GM23338 (cell line): ENCODE data around the gene PAQR9. TPM values are rescaled to one million over a fixed set of nuclear protein-coding genes. Genes with fewer than 3 reads are reported as not detected.

Source experiments
- ATAC-seq: fragments of 200-7000 bp; cut with Tn5 transposase; 3 replicates; pipeline ENCODE4 v1.9.1; 2020
- DNase-seq: peaks from one replicate; pipeline ENCODE4 v3.0.0-alpha.2; 2015; ENCODE audit warnings: low spot score
- H2AFZ ChIP-seq: fragments of 200-600 bp; sonication (generic); 2 replicates; pipeline ENCODE4 v1.8.0; 2016; ENCODE audit warnings: antibody characterized with exemption, mild to moderate bottlenecking, moderate library complexity
- H3F3A ChIP-seq: fragments of 200-600 bp; sonication (generic); replicated peaks from 2 replicates; pipeline ENCODE4 v1.8.0; 2017; ENCODE audit warnings: antibody characterized with exemption, mixed run types, low read depth
- H3K27ac ChIP-seq: fragments of 200-600 bp; sonication (generic); 2 replicates; pipeline ENCODE4 v1.6.1; 2016; ENCODE audit warnings: low read depth
- H3K27me3 ChIP-seq: fragments of 200-600 bp; sonication (generic); 2 replicates; pipeline ENCODE4 v1.8.0; 2016; ENCODE audit warnings: mild to moderate bottlenecking, mixed run types, moderate library complexity; ENCODE audit not compliant: insufficient read depth
- H3K36me3 ChIP-seq: fragments of 200-600 bp; sonication (generic); 2 replicates; pipeline ENCODE4 v1.8.0; 2016; ENCODE audit warnings: mild to moderate bottlenecking; ENCODE audit not compliant: insufficient read depth
- H3K4me1 ChIP-seq: fragments of 200-600 bp; sonication (generic); 2 replicates; pipeline ENCODE4 v1.8.0; 2016; ENCODE audit warnings: mild to moderate bottlenecking, moderate library complexity; ENCODE audit not compliant: insufficient read depth
- H3K4me2 ChIP-seq: fragments of 200-600 bp; sonication (generic); 2 replicates; pipeline ENCODE4 v1.7.1; 2017; ENCODE audit warnings: mixed run types
- H3K4me3 ChIP-seq: fragments of 200-600 bp; sonication (generic); 2 replicates; pipeline ENCODE4 v1.6.1; 2016; ENCODE audit warnings: mixed run types
- H3K79me2 ChIP-seq: fragments of 200-600 bp; sonication (generic); replicated peaks from 2 replicates; pipeline ENCODE4 v1.8.0; 2017; ENCODE audit warnings: mild to moderate bottlenecking; ENCODE audit not compliant: insufficient read depth
- H3K9me2 ChIP-seq: fragments of 200-600 bp; sonication (generic); 2 replicates; pipeline ENCODE4 v1.8.0; 2017; ENCODE audit not compliant: insufficient read depth
- H4K20me1 ChIP-seq: fragments of 200-600 bp; sonication (generic); replicated peaks from 2 replicates; pipeline ENCODE4 v1.8.0; 2017; ENCODE audit warnings: mild to moderate bottlenecking; ENCODE audit not compliant: insufficient read depth
- H3K27ac Mint-ChIP-seq: 2 replicates; pipeline ENCODE4 v1.8.0; 2020; ENCODE audit warnings: inconsistent platforms, mild to moderate bottlenecking, moderate library complexity, mixed read lengths
- H3K27me3 Mint-ChIP-seq: 3 replicates; pipeline ENCODE4 v1.8.0; 2022; ENCODE audit warnings: low read depth, mild to moderate bottlenecking, moderate library complexity, mixed read lengths, inconsistent platforms; ENCODE audit not compliant: insufficient read depth, poor library complexity
- H3K36me3 Mint-ChIP-seq: 3 replicates; pipeline ENCODE4 v1.8.0; 2021; ENCODE audit warnings: low read depth, mild to moderate bottlenecking, inconsistent platforms, moderate library complexity, mixed read lengths
- H3K4me1 Mint-ChIP-seq: 3 replicates; pipeline ENCODE4 v1.8.0; 2020; ENCODE audit warnings: mild to moderate bottlenecking, inconsistent platforms, mixed read lengths
- H3K4me3 Mint-ChIP-seq: 3 replicates; pipeline ENCODE4 v1.8.0; 2021; ENCODE audit warnings: moderate library complexity, mild to moderate bottlenecking, inconsistent platforms, mixed read lengths
- H3K9me3 Mint-ChIP-seq: 3 replicates; pipeline ENCODE4 v1.8.0; 2020; ENCODE audit warnings: moderate library complexity, mild to moderate bottlenecking, inconsistent platforms, mixed read lengths
- CREB1 ChIP-seq: fragments of 250-450 bp; sonication (Bioruptor Pico); IDR thresholded peaks from 2 replicates; pipeline ENCODE4 v1.5.0; 2020; ENCODE audit warnings: low read depth, mild to moderate bottlenecking, moderate library complexity
- CTCF ChIP-seq, 2 experiments: fragments of 200-600 bp in 1 of 2; sonication (generic) in 1 of 2; conservative IDR thresholded peaks; 2 replicates each; pipeline versions ENCODE4 v1.5.1 to v1.6.1; 2016 to 2017; ENCODE audit warnings: antibody characterized with exemption in 2 of 2, low read depth in 2 of 2, mild to moderate bottlenecking in 2 of 2, moderate library complexity in 1 of 2
- ETS1 ChIP-seq: IDR thresholded peaks from 2 replicates; pipeline ENCODE4 v1.6.1; 2016; ENCODE audit warnings: antibody characterized with exemption
- EZH2 ChIP-seq: fragments of 200-600 bp; sonication (generic); IDR thresholded peaks from one replicate; pipeline ENCODE4 v1.8.0; 2017; ENCODE audit warnings: antibody characterized with exemption, mild to moderate bottlenecking, low read depth; ENCODE audit not compliant: unreplicated experiment
- EZH2phosphoT487 ChIP-seq: fragments of 200-600 bp; sonication (generic); IDR thresholded peaks from one replicate; pipeline ENCODE4 v1.8.1; 2018; ENCODE audit warnings: antibody characterized with exemption; ENCODE audit not compliant: unreplicated experiment
- JUNB ChIP-seq: IDR thresholded peaks from one replicate; pipeline ENCODE4 v1.6.1; 2016; ENCODE audit warnings: antibody characterized with exemption; ENCODE audit not compliant: unreplicated experiment
- NANOG ChIP-seq: IDR thresholded peaks from 2 replicates; pipeline ENCODE4 v1.6.1; 2016; ENCODE audit warnings: antibody characterized with exemption, borderline replicate concordance
- POLR2AphosphoS5 ChIP-seq: IDR thresholded peaks from 2 replicates; pipeline ENCODE4 v1.6.1; 2016; ENCODE audit warnings: antibody characterized with exemption, low read depth
- REST ChIP-seq: IDR thresholded peaks from one replicate; pipeline ENCODE4 v1.6.1; 2018; ENCODE audit warnings: antibody characterized with exemption; ENCODE audit not compliant: unreplicated experiment
- STAT1 ChIP-seq: IDR thresholded peaks from one replicate; pipeline ENCODE4 v1.6.1; 2016; ENCODE audit warnings: antibody characterized with exemption; ENCODE audit not compliant: unreplicated experiment
- ZNF114 ChIP-seq: fragments of 250-450 bp; sonication (Bioruptor Pico); IDR thresholded peaks from 2 replicates; pipeline ENCODE4 v1.5.0; 2020; ENCODE audit warnings: mild to moderate bottlenecking, moderate library complexity
- ZNF331 ChIP-seq: fragments of 250-450 bp; sonication (Bioruptor Pico); IDR thresholded peaks from 2 replicates; pipeline ENCODE4 v1.5.0; 2020; ENCODE audit warnings: low read depth, mild to moderate bottlenecking, moderate library complexity
- ZNF462 ChIP-seq: fragments of 250-450 bp; sonication (Bioruptor Pico); IDR thresholded peaks from 2 replicates; pipeline ENCODE4 v1.5.0; 2020; ENCODE audit warnings: mild to moderate bottlenecking, moderate library complexity
- polyA plus RNA-seq: library from polyadenylated mRNA; unstranded; fragments of >200 nt; fragmentation: Nextera tagmentation; extraction: Ambion mirVana; gene quantifications from 2 replicates; pipeline ENCODE4 v1.2.1, GENCODE V29; 2016
- total RNA-seq: library from RNA; depleted of rRNA; stranded (reverse); fragments of >200 nt; shearing (Covaris generic); gene quantifications from 2 replicates; pipeline ENCODE4 v1.2.3, GENCODE V29; 2014

The PAQR9 gene
- total and polyA plus RNA-seq, 2 experiments from 2014 or later = 2.0 to 2.3 TPM

- Histone ChIP-seq H2AFZ (peak overlapping the region; percentile 96; the same call in 1 of the 2 replicates), H3K27me3 (peaks cover 23% of the 10 kb centered on the region), H3K4me2 (peak overlapping the region; percentile 74), H3K79me2 (no peaks in the 10 kb centered on the region), H3K4me1 (peaks cover 8% of the 10 kb centered on the region; the same call in 1 of the 2 replicates), H3K4me3 (peak overlapping the region; percentile 48), H3F3A (no peaks in the 10 kb centered on the region), H3K9me2 (no peaks in the 10 kb centered on the region; the same call in 1 of the 2 replicates), H3K27ac (no peak overlapping the region), H4K20me1 (no peaks in the 10 kb centered on the region), H3K36me3 (no peaks in the 10 kb centered on the region)
- ATAC-seq = no peak
- DNase-seq = peak; percentile 33
- H3K36me3 Mint-ChIP-seq = no peaks in the 10 kb centered on the region
- H3K27me3 Mint-ChIP-seq = peaks cover 3% of the 10 kb centered on the region
- TF ChIP-seq STAT1 (no peak), JUNB (no peak), CREB1 (no peak), ZNF331 (no peak), REST (no peak), CTCF (conservative IDR thresholded peaks at IDR 0.05; ENCODE audit: low read depth in 2 of 2) (no peak), EZH2phosphoT487 (no peak), ETS1 (no peak), NANOG (no peak), ZNF114 (CRISPR knock-in tag) (no peak), POLR2AphosphoS5 (no peak), ZNF462 (CRISPR knock-in tag) (no peak), EZH2 (no peak)
- H3K4me3 Mint-ChIP-seq = no peak overlapping the region
- peaks cover 6% of the 10 kb centered on the region for H3K4me1 Mint-ChIP-seq
- H3K9me3 Mint-ChIP-seq = no peaks in the 10 kb centered on the region
- no peak overlapping the region for H3K27ac Mint-ChIP-seq
Measured at GRCh38 chr3:142947799-142948575, 15.5 kb downstream of the PAQR9 start.
